Stomach (tissue), 9 donors: ENCODE results near the gene SLC36A1. TPM values are rescaled to one million over a fixed set of nuclear protein-coding genes. Genes with fewer than 3 reads are reported as not detected.

ENCODE experiments used
- DNase-seq, 2 donors: peaks; one replicate each; pipeline versions ENCODE4 v3.0.0 to v3.0.0-alpha.2; 2013 to 2019
- H3K27ac ChIP-seq, 5 donors: fragments of 200-600 bp in 4 of 5; sonication (generic) in 4 of 5; one replicate each; pipeline ENCODE4 v1.5.1; 2013 to 2019; ENCODE audit warnings: mild to moderate bottlenecking in 1 of 5, moderate library complexity in 1 of 5
- H3K27me3 ChIP-seq, 3 donors: fragments of 200-600 bp; sonication (generic); one replicate each; pipeline ENCODE4 v1.5.1; 2017 to 2019; ENCODE audit warnings: mixed run types in 1 of 3
- H3K36me3 ChIP-seq, 4 donors: fragments of 200-600 bp; sonication (generic); 1 replicate in 3 of 4; 2 replicates in 1 of 4; pipeline ENCODE4 v1.5.1; 2016 to 2019
- H3K4me1 ChIP-seq, 4 donors: fragments of 200-600 bp; sonication (generic); one replicate each; pipeline ENCODE4 v1.5.1; 2016 to 2019
- H3K4me3 ChIP-seq, 4 donors: fragments of 200-600 bp; sonication (generic) in 3 of 4; one replicate each; pipeline ENCODE4 v1.5.1; 2016 to 2019; ENCODE audit warnings: mild to moderate bottlenecking in 1 of 4
- H3K9me3 ChIP-seq, 4 donors: fragments of 200-600 bp; sonication (generic); one replicate each; pipeline ENCODE4 v1.5.1; 2016 to 2019
- EP300 ChIP-seq: sonication (generic); formaldehyde crosslinking; IDR thresholded peaks from one replicate; pipeline ENCODE4 v1.6.1; 2017; ENCODE audit warnings: antibody characterized with exemption
- POLR2A ChIP-seq, 4 donors: fragments of 450-650 bp; IDR thresholded peaks; one replicate each; pipeline ENCODE4 v1.6.1; 2016; ENCODE audit warnings: antibody characterized with exemption in 4 of 4, control low read depth in 2 of 4, mild to moderate bottlenecking in 1 of 4, moderate library complexity in 1 of 4
- POLR2AphosphoS5 ChIP-seq, 3 donors: sonication (generic); formaldehyde crosslinking; IDR thresholded peaks; one replicate each; pipeline ENCODE4 v1.6.1; 2016; ENCODE audit warnings: antibody characterized with exemption in 3 of 3
- WGBS, 5 donors: extraction: QIAGEN DNeasy Blood & Tissue Kit in 3 of 5; methylation state at CpG; one replicate each; pipeline versions ENCODE4 v1.1.5 to v1.1.7; 2013 to 2018; 5-methylcytosine and 5-hydroxymethylcytosine counted together
- intact Hi-C: fragments of 100-400 bp; cut with DNase I; formaldehyde crosslinking; loops from one replicate; pipeline ENCODE4 v1.15.1; 2023; ENCODE audit warnings: low total_unique reads
- polyA plus RNA-seq, 3 donors: library from polyadenylated mRNA; stranded (reverse); fragments of 200-250 nt; gene quantifications; one replicate each; pipeline ENCODE4 v1.2.3, GENCODE V29; 2013
- total RNA-seq, 5 donors: library from RNA; depleted of rRNA; stranded (reverse); fragments of >200 nt; gene quantifications; one replicate each; pipeline versions ENCODE4 v1.1.0 to v1.2.3, GENCODE V29; 2014 to 2016
- TF ChIP-seq, protein P1 (sequence below), 7 experiments: fragments of 450-650 bp in 4 of 7; fragments of 200-600 bp in 3 of 7; sonication (generic) in 3 of 7; IDR thresholded peaks; one replicate each; pipeline ENCODE4 v1.5.1; 2016 to 2019; ENCODE audit warnings: antibody characterized with exemption in 7 of 7, control low read depth in 2 of 7, mild to moderate bottlenecking in 1 of 7
- donor health status: healthy with polysubstance abuse.
- donor health status: Bipolar disorder and iron deficiency.
- donor health status: healthy.

Gene SLC36A1
- total and polyA plus RNA-seq, 8 donors: 1.2 to 27.8 (median 6.2) TPM

DNA sequence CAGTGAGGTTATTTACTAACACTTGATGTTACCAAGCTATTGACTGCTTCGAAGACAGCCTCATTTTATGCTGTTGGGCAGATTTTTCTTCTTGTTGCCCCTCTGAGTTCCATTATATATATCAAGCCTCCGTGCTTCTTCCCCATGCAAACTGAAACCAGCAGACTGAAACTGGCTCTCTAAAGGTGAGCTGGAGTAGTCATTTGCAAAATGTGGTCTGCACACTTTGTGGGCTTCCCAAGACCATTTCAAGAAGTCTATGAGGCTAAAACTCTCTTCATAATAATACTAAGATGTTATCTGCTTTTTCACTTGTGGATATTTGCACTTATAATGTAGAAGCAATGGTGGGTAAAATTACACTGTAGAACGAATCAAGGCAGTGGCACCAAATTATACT is 13.9 kb downstream of the SLC36A1 start:
- TF ChIP-seq, protein P1, sequence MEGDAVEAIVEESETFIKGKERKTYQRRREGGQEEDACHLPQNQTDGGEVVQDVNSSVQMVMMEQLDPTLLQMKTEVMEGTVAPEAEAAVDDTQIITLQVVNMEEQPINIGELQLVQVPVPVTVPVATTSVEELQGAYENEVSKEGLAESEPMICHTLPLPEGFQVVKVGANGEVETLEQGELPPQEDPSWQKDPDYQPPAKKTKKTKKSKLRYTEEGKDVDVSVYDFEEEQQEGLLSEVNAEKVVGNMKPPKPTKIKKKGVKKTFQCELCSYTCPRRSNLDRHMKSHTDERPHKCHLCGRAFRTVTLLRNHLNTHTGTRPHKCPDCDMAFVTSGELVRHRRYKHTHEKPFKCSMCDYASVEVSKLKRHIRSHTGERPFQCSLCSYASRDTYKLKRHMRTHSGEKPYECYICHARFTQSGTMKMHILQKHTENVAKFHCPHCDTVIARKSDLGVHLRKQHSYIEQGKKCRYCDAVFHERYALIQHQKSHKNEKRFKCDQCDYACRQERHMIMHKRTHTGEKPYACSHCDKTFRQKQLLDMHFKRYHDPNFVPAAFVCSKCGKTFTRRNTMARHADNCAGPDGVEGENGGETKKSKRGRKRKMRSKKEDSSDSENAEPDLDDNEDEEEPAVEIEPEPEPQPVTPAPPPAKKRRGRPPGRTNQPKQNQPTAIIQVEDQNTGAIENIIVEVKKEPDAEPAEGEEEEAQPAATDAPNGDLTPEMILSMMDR (IDR thresholded peaks at IDR 0.05): no peak
- no peak for TF ChIP-seq POLR2A (IDR thresholded peaks at IDR 0.05)
- Histone ChIP-seq H3K9me3 (no peaks in the 10 kb centered on the region), H3K36me3 (peaks cover 14 to 70% (median 60%) of the 10 kb centered on the region in 4 donors), H3K4me3 (no peak overlapping the region), H3K27me3 (no peaks in the 10 kb centered on the region), H3K27ac (no peak overlapping the region), H3K4me1 (no peaks in the 10 kb centered on the region)
- WGBS, 5 donors: 76 to 94% (median 88%) methylated on average over 3 of the region's 3 CpGs
- intact Hi-C loops: no loop called here
- DNase-seq: no peak

DNA sequence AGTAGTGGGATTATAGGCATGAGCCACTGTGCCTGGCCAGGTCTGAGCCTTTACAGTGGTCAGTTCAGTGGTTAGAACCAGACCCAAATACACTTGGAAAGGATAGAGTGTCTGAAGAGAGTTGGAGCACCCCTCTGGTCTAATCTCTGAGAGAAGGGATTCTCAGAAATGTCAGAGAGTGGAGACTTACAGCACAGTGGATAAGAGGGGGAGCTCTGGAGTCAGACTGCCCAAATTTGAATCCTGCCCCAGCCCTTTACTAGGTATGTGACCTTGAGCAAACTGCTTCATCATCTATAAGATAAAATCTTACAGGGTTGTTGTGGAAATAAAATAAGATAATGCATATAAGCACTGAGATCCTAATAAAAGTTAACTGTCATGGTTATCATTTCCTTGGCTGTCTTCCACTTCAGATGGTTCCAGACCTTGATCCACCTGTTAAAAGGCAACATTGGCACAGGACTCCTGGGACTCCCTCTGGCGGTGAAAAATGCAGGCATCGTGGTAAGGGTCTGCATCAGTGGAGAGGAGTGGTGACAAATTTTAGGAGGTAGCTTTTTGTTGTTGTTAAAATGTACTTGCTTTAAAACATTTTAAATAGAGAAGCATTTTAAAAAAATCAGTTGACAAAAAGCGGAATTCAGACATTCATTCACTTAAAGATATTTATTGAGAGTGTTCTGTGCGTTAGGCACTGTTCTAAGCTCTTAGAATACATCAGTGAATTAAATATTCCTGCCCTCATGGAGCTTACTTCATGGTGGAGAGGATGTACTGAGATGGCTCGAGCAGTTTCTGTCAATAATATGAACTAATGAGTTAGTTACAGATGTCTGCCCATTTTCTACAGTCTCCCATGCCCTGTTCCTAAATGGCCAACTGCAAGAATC is 16.0 kb downstream of the SLC36A1 start:
- peaks cover 23 to 87% (median 77%) of the 10 kb centered on the region in 4 donors for H3K36me3 ChIP-seq
- TF ChIP-seq POLR2AphosphoS5 (IDR thresholded peaks at IDR 0.05) (no peak), EP300 (no peak), POLR2A (IDR thresholded peaks at IDR 0.05) (no peak)
- TF ChIP-seq, protein P1 (IDR thresholded peaks at IDR 0.05): no peak
- H3K4me3 ChIP-seq: no peak overlapping the region
- intact Hi-C loops: no loop called here
- no peaks in the 10 kb centered on the region for H3K9me3 ChIP-seq
- H3K27ac ChIP-seq: no peak overlapping the region
- WGBS, 5 donors: 57 to 66% (median 63%) methylated on average over 5 of the region's 5 CpGs
- H3K4me1 ChIP-seq: no peaks in the 10 kb centered on the region
- no peak for DNase-seq
- no peaks in the 10 kb centered on the region for H3K27me3 ChIP-seq

DNA sequence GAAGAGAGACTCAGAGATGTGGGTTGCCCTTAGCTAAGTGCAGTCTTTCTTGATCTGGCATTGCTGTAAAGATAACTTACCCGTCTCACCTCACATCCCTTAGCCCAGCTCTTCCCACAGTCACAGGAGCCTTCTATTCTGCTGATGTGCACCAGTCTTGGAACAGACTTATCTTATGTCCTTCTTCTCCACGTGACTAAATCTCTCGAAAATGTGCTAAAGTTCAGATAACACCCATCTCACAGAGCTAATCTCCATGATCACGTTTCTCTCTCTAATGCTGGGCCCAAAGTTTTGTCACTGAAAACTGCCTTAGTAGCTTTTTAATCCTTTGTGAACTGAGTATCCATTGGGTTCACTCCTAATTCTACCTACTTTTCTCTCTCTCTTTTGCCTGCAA is 16.7 kb downstream of the SLC36A1 start:
- TF ChIP-seq, protein P1 (IDR thresholded peaks at IDR 0.05): no peak
- TF ChIP-seq EP300: no peak
- TF ChIP-seq POLR2A (IDR thresholded peaks at IDR 0.05): no peak
- no peak for TF ChIP-seq POLR2AphosphoS5 (IDR thresholded peaks at IDR 0.05)
- Histone ChIP-seq H3K9me3 (no peaks in the 10 kb centered on the region), H3K36me3 (peaks cover 19 to 85% (median 77%) of the 10 kb centered on the region in 4 donors), H3K27ac (no peak overlapping the region), H3K4me3 (no peak overlapping the region), H3K4me1 (no peaks in the 10 kb centered on the region), H3K27me3 (no peaks in the 10 kb centered on the region)
- intact Hi-C loops: no loop called here
- DNase-seq: no peak
- WGBS, 5 donors: 54 to 75% (median 66%) methylated on average over 4 of the region's 4 CpGs

DNA sequence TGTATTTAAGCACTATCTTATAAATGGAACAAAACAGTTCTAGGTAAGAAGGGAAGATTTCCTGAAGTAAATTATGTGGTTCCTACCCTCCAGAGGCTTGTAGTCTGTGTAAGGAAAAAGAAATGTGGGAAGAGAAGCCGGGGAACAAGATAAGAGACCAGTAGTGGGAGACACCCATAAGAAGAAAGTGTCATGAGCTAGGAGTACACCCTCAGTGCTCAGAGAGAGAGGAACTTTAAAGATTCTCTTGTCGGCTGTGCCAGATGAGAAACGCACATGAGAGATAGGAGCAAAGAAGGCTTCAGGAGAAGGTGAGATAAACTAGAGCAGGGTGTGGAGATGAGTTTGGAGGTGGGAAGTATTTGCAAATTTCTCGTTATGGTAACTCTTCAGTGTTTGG is 18.1 kb downstream of the SLC36A1 start:
- intact Hi-C loops: no loop called here
- TF ChIP-seq EP300 (no peak), POLR2AphosphoS5 (IDR thresholded peaks at IDR 0.05) (no peak), POLR2A (IDR thresholded peaks at IDR 0.05) (no peak)
- TF ChIP-seq, protein P1 (IDR thresholded peaks at IDR 0.05): no peak
- Histone ChIP-seq H3K9me3 (no peaks in the 10 kb centered on the region), H3K4me1 (peaks cover 0 to 7% (median 0%) of the 10 kb centered on the region in 4 donors), H3K27me3 (no peaks in the 10 kb centered on the region), H3K4me3 (no peak overlapping the region), H3K27ac (no peak overlapping the region), H3K36me3 (peaks cover 19 to 78% (median 73%) of the 10 kb centered on the region in 4 donors)
- WGBS, 5 donors: 88 to 94% (median 90%) methylated on average over 4 of the region's 4 CpGs
- no peak for DNase-seq
